ENCODE measurements around the gene A3GALT2. TPM values are rescaled to one million over a fixed set of nuclear protein-coding genes. Genes with fewer than 3 reads are reported as not detected.

Gene A3GALT2
- total and polyA plus RNA-seq, 9 of the 15 experiments (the other 6 are each of a cell fraction or from before 2014, with no cell fraction given) = not detected

GRCh38 chr1:33295450-33296081 is 25.3 kb downstream of the A3GALT2 start:
- no peak overlapping the region for H3K4me2 ChIP-seq (ENCODE audit: insufficient read depth, low read length)
- H3K27me3 ChIP-seq (ENCODE audit: control insufficient read depth in 2 of 2, insufficient read depth in 2 of 2, low read length in 2 of 2) = peaks cover 0 to 23% of the 10 kb centered on the region in 2 experiments; a peak in 3 of 5 replicates
- 0 out of 2 replicates have a peak overlapping the region, but pooled peaks have one; percentile 41 for H2AFZ ChIP-seq (ENCODE audit: low read depth, low read length)
- FAIRE-seq (peak; percentile 99), DNase-seq (ENCODE audit: extremely low read depth in 1 of 4, low spot score in 3 of 4) (peak; percentile 89 to 91 (median 90)), ATAC-seq (peak; percentile 96)
- POLR2A ChIA-PET = interaction anchor here (0.5 to 1.0 kb wide), 5 partner anchors 17 to 113 kb away, joined by 3 to 5 read pairs (median 3); no protein-coding TSS in a partner anchor
- intact Hi-C loops (cut with micrococcal nuclease) = loop anchor here (1.0 to 10.0 kb wide), 5 partner anchors 72 to 317 kb away; no protein-coding TSS in a partner anchor
- no peaks in the 10 kb centered on the region for H3K36me3 ChIP-seq (ENCODE audit: control insufficient read depth, insufficient read depth, low read length)
- WGBS (ENCODE audit: insufficient coverage, low coverage, missing lambda C conversion rate) = 18% methylated on average over 12 of the region's 12 CpGs
- in situ Hi-C loops (cut with MboI) = loop anchor here (5.0 to 10.0 kb wide), 3 partner anchors 72 to 317 kb away; no protein-coding TSS in a partner anchor
- no TSS peak for BruUV-seq (replicated peaks)
- H4K20me1 ChIP-seq (replicated peaks; ENCODE audit: control insufficient read depth, insufficient read depth, low read length) = peaks cover 4% of the 10 kb centered on the region; the same call in 1 of the 2 replicates
- H3K9me3 ChIP-seq (replicated peaks; ENCODE audit: control insufficient read depth, insufficient read depth, low read depth, low read length) = no peaks in the 10 kb centered on the region
- CTCF ChIA-PET (ENCODE audit: low intra/inter-chr PET ratio) = interaction anchor here (0.6 to 4.1 kb wide), 7 partner anchors 16 to 175 kb away, joined by 5 to 59 read pairs (median 8); no protein-coding TSS in a partner anchor
- H3K4me1 ChIP-seq (replicated peaks in 1 of 2; ENCODE audit: control insufficient read depth in 2 of 2, insufficient read depth in 2 of 2, low read length in 2 of 2) = peaks cover 0 to 6% of the 10 kb centered on the region in 2 experiments; a peak in 1 of 5 replicates
- H3K27ac ChIP-seq (ENCODE audit: extremely low read depth, low read depth, low read length) = no peak overlapping the region
- no peaks in the 10 kb centered on the region for H3K79me2 ChIP-seq (ENCODE audit: control insufficient read depth, insufficient read depth, low read length)
- no peak overlapping the region for H3K4me3 ChIP-seq
- no peaks in the 10 kb centered on the region for H3K9me1 ChIP-seq (ENCODE audit: control insufficient read depth, insufficient read depth, low read length)
- no peak overlapping the region for H3K9ac ChIP-seq (ENCODE audit: insufficient read depth in 1 of 2, low read depth in 2 of 2, low read length in 2 of 2)
- TF ChIP-seq XRCC5 (IDR thresholded peaks at IDR 0.05; ENCODE audit: low read depth, low read length) (peak; percentile 48), TGIF2 (CRISPR knock-in tag; IDR thresholded peaks at IDR 0.05) (no peak), EP300 (IDR thresholded peaks at IDR 0.05; ENCODE audit: low read length) (no peak), ZNF23 (CRISPR knock-in tag; IDR thresholded peaks at IDR 0.05) (no peak), POLR2AphosphoS2 (IDR thresholded peaks at IDR 0.05; ENCODE audit: low read length) (no peak), ZNF318 (IDR thresholded peaks at IDR 0.05; ENCODE audit: borderline replicate concordance in 1 of 2, low read depth in 1 of 2) (no peak), MAFK (IDR thresholded peaks at IDR 0.05; ENCODE audit: low read length) (no peak), KDM1A (IDR thresholded peaks at IDR 0.05) (peak; percentile 48 to 71; a peak in 3 of 4 replicates), ILF3 (IDR thresholded peaks at IDR 0.05; ENCODE audit: borderline replicate concordance) (no peak)
- TF ChIP-seq, protein P1, sequence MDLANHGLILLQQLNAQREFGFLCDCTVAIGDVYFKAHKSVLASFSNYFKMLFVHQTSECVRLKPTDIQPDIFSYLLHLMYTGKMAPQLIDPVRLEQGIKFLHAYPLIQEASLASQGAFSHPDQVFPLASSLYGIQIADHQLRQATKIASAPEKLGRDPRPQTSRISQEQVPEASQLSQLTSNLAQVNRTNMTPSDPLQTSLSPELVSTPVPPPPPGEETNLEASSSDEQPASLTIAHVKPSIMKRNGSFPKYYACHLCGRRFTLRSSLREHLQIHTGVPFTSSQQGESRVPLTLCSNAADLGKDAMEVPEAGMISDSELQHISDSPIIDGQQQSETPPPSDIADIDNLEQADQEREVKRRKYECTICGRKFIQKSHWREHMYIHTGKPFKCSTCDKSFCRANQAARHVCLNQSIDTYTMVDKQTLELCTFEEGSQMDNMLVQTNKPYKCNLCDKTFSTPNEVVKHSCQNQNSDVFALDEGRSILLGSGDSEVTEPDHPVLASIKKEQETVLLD (IDR thresholded peaks at IDR 0.05) = no peak
- TF ChIP-seq, protein P2, sequence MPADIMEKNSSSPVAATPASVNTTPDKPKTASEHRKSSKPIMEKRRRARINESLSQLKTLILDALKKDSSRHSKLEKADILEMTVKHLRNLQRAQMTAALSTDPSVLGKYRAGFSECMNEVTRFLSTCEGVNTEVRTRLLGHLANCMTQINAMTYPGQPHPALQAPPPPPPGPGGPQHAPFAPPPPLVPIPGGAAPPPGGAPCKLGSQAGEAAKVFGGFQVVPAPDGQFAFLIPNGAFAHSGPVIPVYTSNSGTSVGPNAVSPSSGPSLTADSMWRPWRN (IDR thresholded peaks at IDR 0.05; ENCODE audit: low read depth) = no peak
